ENCODE data around the gene ZNF581.

DNA sequence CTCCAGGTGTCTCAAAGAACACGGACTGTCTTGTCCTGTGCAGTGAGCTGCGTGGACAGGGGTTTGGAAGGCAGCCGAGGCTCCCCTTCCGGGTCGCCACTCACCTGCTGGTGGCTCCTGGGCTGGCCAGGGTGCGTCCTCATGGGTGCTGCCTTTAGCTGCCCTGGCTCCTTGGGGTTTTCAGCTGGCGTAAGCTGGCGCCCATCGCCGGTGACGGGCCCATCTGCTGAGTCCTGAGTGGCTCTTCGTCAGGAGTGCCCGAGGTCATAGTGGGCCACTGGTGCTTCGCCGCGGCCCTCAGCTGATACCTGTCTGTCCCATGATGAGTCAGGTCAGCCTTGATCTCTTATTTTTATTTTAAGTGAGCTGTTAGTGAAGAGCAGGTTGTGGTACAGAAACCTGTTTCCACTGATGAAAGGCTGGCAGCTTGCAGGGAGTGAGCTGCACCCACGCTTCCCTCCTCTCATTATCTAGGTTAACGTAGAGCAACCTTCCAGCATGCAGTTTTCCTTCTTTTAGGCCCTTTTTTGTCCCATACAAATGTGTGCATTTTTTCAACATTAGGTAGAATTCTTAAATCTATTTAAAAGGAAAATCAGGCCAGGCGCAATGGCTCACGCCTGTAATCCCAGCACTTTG is 50.0 kb downstream of the ZNF581 start:
- TF ChIP-seq, protein P1, sequence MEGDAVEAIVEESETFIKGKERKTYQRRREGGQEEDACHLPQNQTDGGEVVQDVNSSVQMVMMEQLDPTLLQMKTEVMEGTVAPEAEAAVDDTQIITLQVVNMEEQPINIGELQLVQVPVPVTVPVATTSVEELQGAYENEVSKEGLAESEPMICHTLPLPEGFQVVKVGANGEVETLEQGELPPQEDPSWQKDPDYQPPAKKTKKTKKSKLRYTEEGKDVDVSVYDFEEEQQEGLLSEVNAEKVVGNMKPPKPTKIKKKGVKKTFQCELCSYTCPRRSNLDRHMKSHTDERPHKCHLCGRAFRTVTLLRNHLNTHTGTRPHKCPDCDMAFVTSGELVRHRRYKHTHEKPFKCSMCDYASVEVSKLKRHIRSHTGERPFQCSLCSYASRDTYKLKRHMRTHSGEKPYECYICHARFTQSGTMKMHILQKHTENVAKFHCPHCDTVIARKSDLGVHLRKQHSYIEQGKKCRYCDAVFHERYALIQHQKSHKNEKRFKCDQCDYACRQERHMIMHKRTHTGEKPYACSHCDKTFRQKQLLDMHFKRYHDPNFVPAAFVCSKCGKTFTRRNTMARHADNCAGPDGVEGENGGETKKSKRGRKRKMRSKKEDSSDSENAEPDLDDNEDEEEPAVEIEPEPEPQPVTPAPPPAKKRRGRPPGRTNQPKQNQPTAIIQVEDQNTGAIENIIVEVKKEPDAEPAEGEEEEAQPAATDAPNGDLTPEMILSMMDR (IDR thresholded peaks at IDR 0.05; ENCODE audit: low read depth, low read length) = no peak
- TF ChIP-seq EZH2phosphoT487 (IDR thresholded peaks at IDR 0.05; ENCODE audit: low read depth) = no peak

Data from OCI-LY3 (cell line).